ENCODE data around the gene OTOF. TPM values are rescaled to one million over a fixed set of nuclear protein-coding genes. Genes with fewer than 3 reads are reported as not detected.
A peak's percentile ranks its signal among the peaks of the same experiment; 100 is the strongest.

Gene OTOF
- total and polyA plus RNA-seq, 8 donors, result 0.07 to 0.26 (median 0.12) TPM; not detected in 1

- Histone ChIP-seq H3K4me3 (no peak overlapping the region), H3K36me3 (no peaks in the 10 kb centered on the region), H3K9me3 (no peaks in the 10 kb centered on the region), H3K27ac (no peak overlapping the region), H3K4me1 (no peaks in the 10 kb centered on the region), H3K27me3 (no peaks in the 10 kb centered on the region)
- DNase-seq (no peak), ATAC-seq (no peak), FAIRE-seq (no peak)
- WGBS, 2 donors, result 60 to 62% methylated on average over 6 of the region's 6 CpGs
- no peak for TF ChIP-seq CTCF (IDR thresholded peaks at IDR 0.05)
- intact Hi-C loops (cut with DNase I), result no loop called here
These were observed 44.4 kb upstream of the OTOF start for GRCh38 chr2:26522325-26522724.

DNA sequence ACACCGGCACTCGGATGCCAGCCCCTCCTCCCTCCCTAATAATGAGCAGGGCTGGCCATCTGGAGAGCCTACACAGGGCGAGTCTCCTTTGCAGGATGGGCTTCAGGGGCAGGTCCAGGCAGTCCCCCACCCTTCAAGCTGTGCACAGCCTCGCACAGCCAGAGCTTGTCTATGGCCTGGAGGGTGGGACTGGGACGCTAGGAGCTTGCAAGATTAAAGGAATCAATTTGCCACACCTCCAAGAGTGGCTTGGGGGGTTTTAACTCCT, 43.9 kb upstream of the OTOF start:
- no peak for FAIRE-seq
- intact Hi-C loops (cut with DNase I), result no loop called here
- ATAC-seq, result peak in 1 of 4 donors; percentile 11

GRCh38 chr2:26521054-26521912, 43.4 kb upstream of the OTOF start:
- TF ChIP-seq CTCF (IDR thresholded peaks at IDR 0.05), result peak in 2 of 4 donors; percentile 7 to 12
- Histone ChIP-seq H3K27me3 (no peaks in the 10 kb centered on the region), H3K4me3 (no peak overlapping the region), H3K4me1 (no peaks in the 10 kb centered on the region), H3K9me3 (no peaks in the 10 kb centered on the region), H3K27ac (no peak overlapping the region), H3K36me3 (no peaks in the 10 kb centered on the region)
- 39 to 47% methylated on average over 12 of the region's 12 CpGs for WGBS, 2 donors
- FAIRE-seq, result no peak
- DNase-seq, result no peak
- peak in 2 of 4 donors; percentile 53 to 58 for ATAC-seq
- intact Hi-C loops (cut with DNase I), result no loop called here

More for the DNA sequence above, 43.9 kb upstream of the OTOF start:
- Histone ChIP-seq H3K4me1 (no peaks in the 10 kb centered on the region), H3K4me3 (no peak overlapping the region), H3K36me3 (no peaks in the 10 kb centered on the region), H3K9me3 (no peaks in the 10 kb centered on the region), H3K27ac (no peak overlapping the region), H3K27me3 (no peaks in the 10 kb centered on the region)
- 38 to 49% methylated on average over 5 of the region's 5 CpGs for WGBS, 2 donors
- TF ChIP-seq CTCF (IDR thresholded peaks at IDR 0.05), result no peak
- no peak for DNase-seq

- WGBS, 2 donors, result 44 to 57% methylated on average over 1 of the region's 1 CpG
- H3K27me3 ChIP-seq, result no peaks in the 10 kb centered on the region
- H3K4me1 ChIP-seq, result no peaks in the 10 kb centered on the region
- no peaks in the 10 kb centered on the region for H3K36me3 ChIP-seq
- no peaks in the 10 kb centered on the region for H3K9me3 ChIP-seq
- no peak for FAIRE-seq
- no peak overlapping the region for H3K4me3 ChIP-seq
- no peak for TF ChIP-seq CTCF (IDR thresholded peaks at IDR 0.05)
- intact Hi-C loops (cut with DNase I), result no loop called here
- no peak for ATAC-seq
- no peak overlapping the region for H3K27ac ChIP-seq
- DNase-seq, result no peak
These were observed 42.2 kb upstream of the OTOF start for GRCh38 chr2:26520148-26520449.

- FAIRE-seq (no peak), DNase-seq (no peak), ATAC-seq (no peak)
- H3K9me3 ChIP-seq, result no peaks in the 10 kb centered on the region
- no peak for TF ChIP-seq CTCF (IDR thresholded peaks at IDR 0.05)
- no peak overlapping the region for H3K4me3 ChIP-seq
- intact Hi-C loops (cut with DNase I), result no loop called here
- H3K4me1 ChIP-seq, result no peaks in the 10 kb centered on the region
- no peaks in the 10 kb centered on the region for H3K27me3 ChIP-seq
- no peaks in the 10 kb centered on the region for H3K36me3 ChIP-seq
- no peak overlapping the region for H3K27ac ChIP-seq
- 46 to 48% methylated on average over 8 of the region's 8 CpGs for WGBS, 2 donors
These were observed 41.6 kb upstream of the OTOF start for GRCh38 chr2:26519396-26520147.

Measured in pancreas (tissue), 10 donors.